IMR-90 (cell line): ENCODE data around the gene AANAT. TPM values are rescaled to one million over a fixed set of nuclear protein-coding genes. Genes with fewer than 3 reads are reported as not detected.

Source experiments
- ATAC-seq: fragments of 200-7000 bp; cut with Tn5 transposase; 2 replicates; pipeline ENCODE4 v1.9.1; 2020; ENCODE audit warnings: low read depth, mild to moderate bottlenecking, moderate library complexity
- BruUV-seq: library from RNA; stranded (reverse); fragments of 400-500 nt; replicated peaks from 2 replicates; lab custom pipeline; 2021; lab: Mats Ljungman, UMichigan
- CTCF ChIA-PET: fragments of 300-600 bp; formaldehyde crosslinking; extraction: SDS; loops from one replicate; lab custom pipeline; 2021; ENCODE audit warnings: antibody characterized with exemption; lab: Yijun Ruan, JAX
- POLR2A ChIA-PET: fragments of 300-600 bp; sonication (Branson Sonifier 250); formaldehyde crosslinking; loops from one replicate; lab custom pipeline; 2022; ENCODE audit warnings: antibody characterized with exemption; ENCODE audit not compliant: unreplicated experiment; lab: Charles Lee
- DNase-seq: peaks from one replicate; pipeline ENCODE4 v3.0.0; 2013
- H2AFZ ChIP-seq: replicated peaks from 2 replicates; pipeline ENCODE3; 2013; ENCODE audit warnings: low read length, mild to moderate bottlenecking; ENCODE audit not compliant: poor library complexity
- H2AK5ac ChIP-seq: 2 replicates; pipeline ENCODE4 v1.6.1; 2013; ENCODE audit warnings: low read depth, low read length, inconsistent platforms
- H2AK9ac ChIP-seq: replicated peaks from 2 replicates; pipeline ENCODE3; 2013; ENCODE audit warnings: mild to moderate bottlenecking, low read depth, low read length, moderate library complexity; ENCODE audit not compliant: poor library complexity
- H2BK120ac ChIP-seq: 2 replicates; pipeline ENCODE4 v1.6.1; 2013; ENCODE audit warnings: low read depth, low read length, inconsistent platforms
- H2BK15ac ChIP-seq: 3 replicates; pipeline ENCODE4 v1.6.1; 2013; ENCODE audit warnings: low read depth, low read length, inconsistent platforms
- H2BK20ac ChIP-seq: 2 replicates; pipeline ENCODE4 v1.6.1; 2013; ENCODE audit warnings: low read depth, mild to moderate bottlenecking, inconsistent platforms, low read length, moderate library complexity
- H2BK5ac ChIP-seq: 2 replicates; pipeline ENCODE4 v1.6.1; 2013; ENCODE audit warnings: mild to moderate bottlenecking, low read depth, low read length, inconsistent platforms; ENCODE audit not compliant: poor library complexity, severe bottlenecking
- H3K14ac ChIP-seq: replicated peaks from 2 replicates; pipeline ENCODE4 v1.6.1; 2013; ENCODE audit warnings: low read depth, low read length, inconsistent platforms
- H3K18ac ChIP-seq: 2 replicates; pipeline ENCODE4 v1.6.1; 2013; ENCODE audit warnings: low read depth, low read length, control low read depth
- H3K23ac ChIP-seq: 2 replicates; pipeline ENCODE4 v1.6.1; 2013; ENCODE audit warnings: low read depth, low read length, inconsistent platforms
- H3K27ac ChIP-seq: 2 replicates; pipeline ENCODE4 v1.5.1; 2013; ENCODE audit warnings: mild to moderate bottlenecking, control low read depth, low read length; ENCODE audit not compliant: insufficient read depth
- H3K27me3 ChIP-seq: 2 replicates; pipeline ENCODE4 v1.6.1; 2013; ENCODE audit warnings: low read length; ENCODE audit not compliant: control insufficient read depth, insufficient read depth
- H3K36me3 ChIP-seq: 2 replicates; pipeline ENCODE4 v1.6.1; 2013; ENCODE audit warnings: low read length, mixed read lengths; ENCODE audit not compliant: control insufficient read depth, insufficient read depth
- H3K4ac ChIP-seq: 2 replicates; pipeline ENCODE4 v1.6.1; 2013; ENCODE audit warnings: low read depth, low read length, inconsistent platforms
- H3K4me1 ChIP-seq: 2 replicates; pipeline ENCODE4 v1.6.1; 2013; ENCODE audit warnings: low read length, mixed read lengths; ENCODE audit not compliant: control insufficient read depth, insufficient read depth
- H3K4me2 ChIP-seq: 2 replicates; pipeline ENCODE4 v1.6.1; 2013; ENCODE audit warnings: low read depth, mild to moderate bottlenecking, control low read depth, low read length, moderate library complexity
- H3K4me3 ChIP-seq: 2 replicates; pipeline ENCODE4 v1.5.1; 2013; ENCODE audit warnings: low read depth, mild to moderate bottlenecking, control low read depth, low read length, moderate library complexity; ENCODE audit not compliant: insufficient read depth
- H3K56ac ChIP-seq: 2 replicates; pipeline ENCODE4 v1.6.1; 2013; ENCODE audit warnings: low read length, inconsistent platforms; ENCODE audit not compliant: insufficient read depth; ENCODE audit errors: extremely low read depth
- H3K79me1 ChIP-seq, 2 experiments: 2 replicates each; pipeline ENCODE4 v1.6.1; 2013; ENCODE audit warnings: low read length in 2 of 2, inconsistent platforms in 1 of 2, low read depth in 1 of 2
- H3K9ac ChIP-seq: 2 replicates; pipeline ENCODE4 v1.6.1; 2013; ENCODE audit warnings: low read depth, low read length, control low read depth
- H3K9me1 ChIP-seq: 2 replicates; pipeline ENCODE4 v1.6.1; 2013; ENCODE audit warnings: low read length, inconsistent platforms; ENCODE audit not compliant: insufficient read depth
- H3K9me3 ChIP-seq: 2 replicates; pipeline ENCODE4 v1.6.1; 2013; ENCODE audit warnings: low read length; ENCODE audit not compliant: control insufficient read depth, insufficient read depth
- H4K20me1 ChIP-seq: 2 replicates; pipeline ENCODE4 v1.6.1; 2013; ENCODE audit warnings: low read length, inconsistent platforms; ENCODE audit not compliant: insufficient read depth
- H4K5ac ChIP-seq: 2 replicates; pipeline ENCODE4 v1.6.1; 2013; ENCODE audit warnings: mild to moderate bottlenecking, low read depth, low read length, control low read depth
- H4K8ac ChIP-seq, 2 experiments: 2 replicates each; pipeline ENCODE4 v1.6.1; 2013; ENCODE audit warnings: low read depth in 2 of 2, low read length in 2 of 2, control low read depth in 1 of 2, inconsistent platforms in 1 of 2
- H4K91ac ChIP-seq: 2 replicates; pipeline ENCODE4 v1.6.1; 2013; ENCODE audit warnings: low read depth, low read length, inconsistent platforms; ENCODE audit not compliant: insufficient read depth
- CEBPB ChIP-seq: IDR thresholded peaks from 2 replicates; pipeline ENCODE4 v1.6.1; 2012; ENCODE audit warnings: low read depth, low read length, improper control_type of control experiment
- ELK1 ChIP-seq: fragments of 150-350 bp; IDR thresholded peaks from 2 replicates; pipeline ENCODE4 v1.6.1; 2016; ENCODE audit warnings: low read depth, mild to moderate bottlenecking, low read length, moderate library complexity, borderline replicate concordance
- MXI1 ChIP-seq: IDR thresholded peaks from 2 replicates; pipeline ENCODE4 v1.6.1; 2012; ENCODE audit warnings: low read depth, mild to moderate bottlenecking, low read length, moderate library complexity, borderline replicate concordance
- POLR2A ChIP-seq: IDR thresholded peaks from 2 replicates; pipeline ENCODE4 v1.6.1; 2012; ENCODE audit warnings: mild to moderate bottlenecking, low read depth, low read length
- RCOR1 ChIP-seq: IDR thresholded peaks from 2 replicates; pipeline ENCODE4 v1.6.1; 2012; ENCODE audit warnings: mild to moderate bottlenecking, low read length, improper control_type of control experiment; ENCODE audit not compliant: insufficient replicate concordance
- RFX5 ChIP-seq: IDR thresholded peaks from 2 replicates; pipeline ENCODE4 v1.8.0; 2012; ENCODE audit warnings: low read depth, mild to moderate bottlenecking, low read length, moderate library complexity
- SMC3 ChIP-seq: fragments of 150-350 bp; IDR thresholded peaks from 2 replicates; pipeline ENCODE4 v1.6.1; 2016; ENCODE audit warnings: low read depth, mild to moderate bottlenecking, antibody characterized with exemption, low read length, moderate library complexity
- USF2 ChIP-seq: fragments of 150-350 bp; IDR thresholded peaks from 2 replicates; pipeline ENCODE4 v1.6.1; 2017; ENCODE audit warnings: mild to moderate bottlenecking, antibody characterized with exemption, low read length, low read depth
- WGBS, 2 experiments: methylation state at CpG; one replicate each; pipeline versions ENCODE4 v1.1.5 to v1.1.7; 2013; ENCODE audit warnings: missing lambda C conversion rate in 2 of 2; ENCODE audit not compliant: insufficient read length in 1 of 2; ENCODE audit errors: extremely low coverage in 2 of 2; 5-methylcytosine and 5-hydroxymethylcytosine counted together
- dilution Hi-C: fragments of 300-500 bp; cut with HindIII; formaldehyde crosslinking; loops from one replicate; pipeline ENCODE4 v1.14.3; 2018; ENCODE audit warnings: low sequenced_read_pairs; ENCODE audit not compliant: unreplicated experiment
- in situ Hi-C: fragments of 300-500 bp; cut with MboI; formaldehyde crosslinking; loops from 3 replicates; pipeline ENCODE4 v1.14.3; 2019; ENCODE audit warnings: low sequenced_read_pairs, inconsistent platforms, mixed read lengths
- intact Hi-C: fragments of 100-400 bp; cut with micrococcal nuclease; formaldehyde crosslinking; loops from 2 replicates; pipeline ENCODE4 v1.10.0; 2022
- polyA plus RNA-seq, 3 experiments: library from polyadenylated mRNA; depleted of rRNA; stranded (reverse); fragments of >200 nt; gene quantifications; 2 replicates each; pipeline ENCODE4 v1.2.3, GENCODE V29; 2012; ENCODE audit warnings: low replicate concordance in 1 of 3
- total RNA-seq: library from RNA; depleted of rRNA; stranded (reverse); fragments of >200 nt; gene quantifications from 2 replicates; pipeline ENCODE4 v1.2.3, GENCODE V29; 2012

Gene AANAT
- total and polyA plus RNA-seq, 2 of the 4 experiments (the other 2 are of a cell fraction): 0.21 TPM; not detected in 1

GRCh38 chr17:76469076-76469990 is 1.9 kb downstream of the AANAT start:
- Histone ChIP-seq H3K79me1 (no peaks in the 10 kb centered on the region), H4K5ac (no peak overlapping the region), H3K4me3 (no peak overlapping the region), H2AK9ac (no peak overlapping the region), H2BK120ac (no peak overlapping the region), H3K4me2 (no peak overlapping the region), H3K56ac (no peak overlapping the region), H3K27ac (no peak overlapping the region), H4K20me1 (no peaks in the 10 kb centered on the region), H3K4ac (no peak overlapping the region), H3K14ac (no peak overlapping the region), H2BK5ac (no peak overlapping the region), H4K91ac (no peak overlapping the region), H3K9me3 (no peaks in the 10 kb centered on the region), H3K23ac (no peak overlapping the region), H2AK5ac (no peak overlapping the region), H2BK15ac (no peak overlapping the region), H3K9ac (no peak overlapping the region), H2BK20ac (no peak overlapping the region), H3K9me1 (no peaks in the 10 kb centered on the region), H2AFZ (no peak overlapping the region), H3K27me3 (0 out of 2 replicates have a peak, but pooled peaks cover 5% of the 10 kb centered on the region), H3K4me1 (peaks cover 2% of the 10 kb centered on the region; the same call in 1 of the 2 replicates), H3K18ac (no peak overlapping the region), H4K8ac (no peak overlapping the region), H3K36me3 (no peaks in the 10 kb centered on the region; the same call in 1 of the 2 replicates)
- DNase-seq (no peak), ATAC-seq (no peak)
- in situ Hi-C loops (loop anchor here (5.0 kb wide), 1 partner anchor 38 kb away; no protein-coding TSS in a partner anchor), dilution Hi-C loops (no loop called here), intact Hi-C loops (no loop called here)
- CTCF ChIA-PET: no interaction called here
- TF ChIP-seq ELK1 (no peak), RFX5 (no peak), POLR2A (no peak), MXI1 (no peak), USF2 (no peak), SMC3 (no peak), RCOR1 (no peak), CEBPB (no peak)
- no TSS peak for BruUV-seq
- POLR2A ChIA-PET: interaction anchor here (0.6 kb wide), 1 partner anchor 142 kb away, joined by 7 read pairs; no protein-coding TSS in a partner anchor
- WGBS, 2 experiments: 86% methylated on average over 24 of the region's 38 CpGs; no CpG with 5 or more reads in 1 of the 2 experiments
